NCI-H446 (cell line): Measurements from ENCODE around the gene CARD14.
"Not testable (repeated sequence)": the region's sequence is repeated elsewhere in the genome, so short reads cannot be mapped to it uniquely, and the experiment has no call there.

Source experiments
- DNase-seq, 2 experiments: peaks; one replicate each; lab custom pipeline; 2025; lab: John Stamatoyannopoulos, UW

The CARD14 gene

GRCh38 chr17:80185968-80186367 lies 16.1 kb downstream of the CARD14 start:
- DNase-seq = no peak

- DNase-seq = no peak
Measured at GRCh38 chr17:80187090-80187489, 17.3 kb downstream of the CARD14 start.

GRCh38 chr17:80187515-80187941 lies 17.7 kb downstream of the CARD14 start:
- DNase-seq = no peak

- DNase-seq = no peak
Measured at GRCh38 chr17:80189611-80190010, 19.8 kb downstream of the CARD14 start.

- DNase-seq = no peak
Measured at GRCh38 chr17:80190716-80191115, 20.9 kb downstream of the CARD14 start.

GRCh38 chr17:80191192-80191591 lies 21.4 kb downstream of the CARD14 start:
- DNase-seq = no peak

- no peak for DNase-seq
Measured at GRCh38 chr17:80191865-80192661, 22.2 kb downstream of the CARD14 start.

- DNase-seq = no peak
Measured at GRCh38 chr17:80195141-80195540, 25.3 kb downstream of the CARD14 start.

GRCh38 chr17:80195671-80196529 lies 26.1 kb downstream of the CARD14 start:
- peak in 1 of 2 experiments; percentile 22 for DNase-seq

- no peak for DNase-seq
Measured at GRCh38 chr17:80196652-80197051, 26.8 kb downstream of the CARD14 start.

- no peak for DNase-seq
Measured at GRCh38 chr17:80198144-80198661, 28.4 kb downstream of the CARD14 start.

- DNase-seq = not testable (repeated sequence)
Measured at GRCh38 chr17:80199295-80199694, 29.5 kb downstream of the CARD14 start.

GRCh38 chr17:80201446-80201845 lies 31.6 kb downstream of the CARD14 start:
- no peak for DNase-seq

- DNase-seq = no peak
Measured at GRCh38 chr17:80202197-80202596, 32.4 kb downstream of the CARD14 start.

GRCh38 chr17:80203471-80203963 lies 33.7 kb downstream of the CARD14 start:
- DNase-seq = no peak

GRCh38 chr17:80204626-80205468 lies 35.0 kb downstream of the CARD14 start:
- no peak for DNase-seq

GRCh38 chr17:80205811-80206210 lies 36.0 kb downstream of the CARD14 start:
- DNase-seq = no peak

GRCh38 chr17:80208050-80208449 lies 38.2 kb downstream of the CARD14 start:
- no peak for DNase-seq

GRCh38 chr17:80209765-80210164 lies 39.9 kb downstream of the CARD14 start:
- DNase-seq = no peak

- no peak for DNase-seq
Measured at GRCh38 chr17:80210348-80211108, 40.7 kb downstream of the CARD14 start.

- DNase-seq = no peak
Measured at GRCh38 chr17:80212109-80212508, 42.3 kb downstream of the CARD14 start.
